22Rv1 (cell line): ENCODE data around the gene OR51B4.

ENCODE experiments used
- CTCF ChIP-seq: fragments of 450-650 bp; IDR thresholded peaks from 2 replicates; pipeline ENCODE4 v1.5.1; 2017; ENCODE audit warnings: mild to moderate bottlenecking
- ZFX ChIP-seq: fragments of 450-650 bp; IDR thresholded peaks from 2 replicates; pipeline ENCODE4 v1.6.1; 2017; ENCODE audit warnings: antibody characterized with exemption, borderline replicate concordance

DNA sequence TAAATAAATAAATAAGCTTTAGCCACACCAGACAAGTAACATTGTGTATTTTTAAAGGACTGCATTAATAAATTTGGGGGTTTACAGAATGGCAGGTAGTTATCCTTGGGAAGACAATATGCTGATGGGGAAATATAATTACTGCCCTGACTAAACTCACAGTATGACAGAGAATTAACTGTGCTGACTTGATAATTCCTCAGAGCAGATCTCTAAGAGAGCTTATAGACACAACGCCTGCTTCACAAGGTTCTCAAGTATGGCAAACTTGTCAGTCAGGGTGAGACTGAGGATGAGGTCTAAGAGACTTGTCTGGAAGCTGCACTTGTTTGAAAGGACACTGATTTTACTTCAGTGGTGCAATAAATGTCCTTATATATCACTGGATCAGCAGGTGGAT lies 3.3 kb downstream of the OR51B4 start:
- TF ChIP-seq CTCF (no peak), ZFX (no peak)
